Transverse colon (tissue), 3 donors: Measurements from ENCODE around the gene FUT7.

Source experiments
- CTCF ChIP-seq, 5 experiments: fragments of 200-600 bp in 3 of 5; fragments of 450-650 bp in 2 of 5; sonication (generic) in 3 of 5; IDR thresholded peaks; 1 replicate in 2 of 5; 2 replicates in 3 of 5; pipeline ENCODE4 v1.5.1; 2016 to 2017; ENCODE audit warnings: antibody characterized with exemption in 5 of 5, inconsistent platforms in 3 of 5, mild to moderate bottlenecking in 2 of 5, moderate library complexity in 1 of 5
- EP300 ChIP-seq: sonication (generic); formaldehyde crosslinking; IDR thresholded peaks from one replicate; pipeline ENCODE4 v1.6.1; 2017; ENCODE audit warnings: antibody characterized with exemption, low read depth

GRCh38 chr9:137038916-137039315, 7.0 kb upstream of the FUT7 start:
- TF ChIP-seq CTCF (IDR thresholded peaks at IDR 0.05) (no peak), EP300 (no peak)
